Fibroblast of lung (primary cell): Measurements from ENCODE around the gene REPS2.

Experiments used
- EZH2 ChIP-seq: IDR thresholded peaks from 2 replicates; pipeline ENCODE4 v1.5.1; 2012; ENCODE audit warnings: low read length, control low read depth, mild to moderate bottlenecking; ENCODE audit errors: missing control alignments
- TF ChIP-seq, protein P1 (sequence below), 2 donors: IDR thresholded peaks in 1 of 2; conservative IDR thresholded peaks in 1 of 2; 1 replicate in 1 of 2; 2 replicates in 1 of 2; pipeline ENCODE4 v1.5.1; 2011 to 2012; ENCODE audit warnings: low read length in 2 of 2, control low read depth in 1 of 2, inconsistent platforms in 1 of 2, low read depth in 1 of 2, mild to moderate bottlenecking in 1 of 2

- TF ChIP-seq, protein P1, sequence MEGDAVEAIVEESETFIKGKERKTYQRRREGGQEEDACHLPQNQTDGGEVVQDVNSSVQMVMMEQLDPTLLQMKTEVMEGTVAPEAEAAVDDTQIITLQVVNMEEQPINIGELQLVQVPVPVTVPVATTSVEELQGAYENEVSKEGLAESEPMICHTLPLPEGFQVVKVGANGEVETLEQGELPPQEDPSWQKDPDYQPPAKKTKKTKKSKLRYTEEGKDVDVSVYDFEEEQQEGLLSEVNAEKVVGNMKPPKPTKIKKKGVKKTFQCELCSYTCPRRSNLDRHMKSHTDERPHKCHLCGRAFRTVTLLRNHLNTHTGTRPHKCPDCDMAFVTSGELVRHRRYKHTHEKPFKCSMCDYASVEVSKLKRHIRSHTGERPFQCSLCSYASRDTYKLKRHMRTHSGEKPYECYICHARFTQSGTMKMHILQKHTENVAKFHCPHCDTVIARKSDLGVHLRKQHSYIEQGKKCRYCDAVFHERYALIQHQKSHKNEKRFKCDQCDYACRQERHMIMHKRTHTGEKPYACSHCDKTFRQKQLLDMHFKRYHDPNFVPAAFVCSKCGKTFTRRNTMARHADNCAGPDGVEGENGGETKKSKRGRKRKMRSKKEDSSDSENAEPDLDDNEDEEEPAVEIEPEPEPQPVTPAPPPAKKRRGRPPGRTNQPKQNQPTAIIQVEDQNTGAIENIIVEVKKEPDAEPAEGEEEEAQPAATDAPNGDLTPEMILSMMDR (conservative IDR thresholded peaks at IDR 0.05 in 1 of 2, IDR thresholded peaks at IDR 0.05 in 1 of 2; ENCODE audit: low read depth in 1 of 2, low read length in 2 of 2): no peak
- no peak for TF ChIP-seq EZH2
Measured at GRCh38 chrX:16918979-16919378, 27.5 kb upstream of the REPS2 start.
